DMS114 treated with DMSO at 0.1 percent for 48 hours (cell line): Measurements from ENCODE around the gene SPAAR.
A peak's percentile ranks its signal among the peaks of the same experiment; 100 is the strongest.
"Not testable (repeated sequence)": the region's sequence is repeated elsewhere in the genome, so short reads cannot be mapped to it uniquely, and the experiment has no call there.

Experiments
- DNase-seq: peaks from one replicate; lab custom pipeline; 2025; ENCODE audit not compliant: unreplicated experiment; lab: John Stamatoyannopoulos, UW

The SPAAR gene

DNA sequence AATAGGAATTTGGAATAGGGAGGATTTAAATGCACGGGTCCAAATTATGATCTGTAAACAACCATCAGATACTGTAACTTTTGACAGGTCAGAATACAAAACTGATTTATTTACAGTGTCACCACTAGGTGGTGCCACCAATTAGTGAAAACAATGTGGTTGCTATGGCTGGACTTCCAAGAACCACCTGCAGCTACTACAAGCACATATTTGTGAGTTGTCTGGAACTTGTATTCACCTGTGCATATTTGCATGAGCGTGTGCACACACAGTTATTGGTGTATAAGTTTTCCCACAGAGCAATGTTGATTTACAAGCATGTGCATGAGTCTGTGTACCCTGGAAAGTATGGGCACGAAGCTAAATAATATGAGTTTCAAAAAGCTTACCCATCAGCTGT, 6.2 kb upstream of the SPAAR start:
- peak; percentile 11 for DNase-seq

DNA sequence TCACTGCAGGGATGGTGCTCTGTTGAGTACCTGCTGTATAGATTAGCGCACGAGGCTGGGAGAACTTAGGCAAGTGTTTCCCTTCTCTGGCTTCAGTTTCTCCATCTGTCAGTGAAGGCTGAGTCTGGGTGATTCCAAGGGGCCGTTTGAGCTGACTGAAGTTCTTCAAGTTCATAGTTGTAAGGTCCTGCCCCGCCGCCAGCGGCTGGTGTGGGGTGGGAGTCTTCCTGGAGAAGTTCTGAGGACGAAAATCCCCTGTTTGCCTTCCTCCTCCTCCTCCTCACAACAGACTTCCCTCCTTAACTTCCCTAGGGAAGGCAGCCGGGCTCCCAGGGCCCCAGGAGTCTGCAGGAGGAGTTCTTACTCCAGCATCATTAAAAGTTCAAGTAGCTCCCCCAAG, 5.0 kb upstream of the SPAAR start:
- no peak for DNase-seq

GRCh38 chr9:35905051-35905781, 4.1 kb upstream of the SPAAR start:
- DNase-seq = no peak

GRCh38 chr9:35905912-35906679, 3.2 kb upstream of the SPAAR start, which contains the start of gene HRCT1:
HRCT1 (plus strand) TSS chr9:35906202; CDS start chr9:35906288, 86 bp downstream.
- DNase-seq = no peak

- DNase-seq = no peak
Measured at GRCh38 chr9:35906923-35907699, 2.2 kb upstream of the SPAAR start.

DNA sequence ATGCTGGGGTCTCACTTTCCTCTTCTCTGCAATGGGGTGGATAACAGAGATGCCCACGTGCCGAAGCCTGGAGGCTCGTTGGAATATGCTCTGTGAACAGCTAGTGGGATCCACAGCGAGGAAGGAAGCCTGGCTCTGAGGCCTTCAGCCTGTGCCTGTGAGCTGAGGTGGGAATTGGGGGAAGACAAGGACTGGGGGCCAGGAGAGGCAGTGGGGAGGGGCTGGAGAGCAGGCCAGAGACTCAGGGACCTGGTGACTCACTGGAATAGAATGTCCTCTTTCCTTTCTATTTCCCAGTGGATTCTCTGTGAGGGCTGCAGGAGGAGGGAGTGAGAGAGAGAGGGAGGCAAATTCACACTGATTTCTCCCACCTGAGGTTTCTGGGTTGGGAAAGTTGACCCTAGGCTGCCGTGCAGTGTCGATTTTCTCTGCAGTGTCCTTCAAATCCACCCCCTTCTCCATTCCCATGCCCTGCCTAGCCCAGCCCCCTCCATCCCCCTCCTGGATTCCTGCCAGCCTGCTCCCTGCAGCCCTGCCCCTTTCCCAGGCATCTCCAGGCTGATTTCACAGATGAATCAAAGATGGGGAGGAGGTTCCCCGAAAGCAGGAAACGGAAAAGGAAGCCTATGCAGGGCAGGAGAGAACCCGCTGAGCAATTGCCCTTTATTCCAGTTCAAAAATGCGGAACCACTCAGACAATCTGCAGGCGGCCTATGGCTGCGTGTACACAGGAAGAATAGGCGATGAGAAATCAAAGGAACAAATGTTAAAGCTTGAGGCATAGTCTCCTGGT, 1.4 kb upstream of the SPAAR start:
- DNase-seq = no peak

DNA sequence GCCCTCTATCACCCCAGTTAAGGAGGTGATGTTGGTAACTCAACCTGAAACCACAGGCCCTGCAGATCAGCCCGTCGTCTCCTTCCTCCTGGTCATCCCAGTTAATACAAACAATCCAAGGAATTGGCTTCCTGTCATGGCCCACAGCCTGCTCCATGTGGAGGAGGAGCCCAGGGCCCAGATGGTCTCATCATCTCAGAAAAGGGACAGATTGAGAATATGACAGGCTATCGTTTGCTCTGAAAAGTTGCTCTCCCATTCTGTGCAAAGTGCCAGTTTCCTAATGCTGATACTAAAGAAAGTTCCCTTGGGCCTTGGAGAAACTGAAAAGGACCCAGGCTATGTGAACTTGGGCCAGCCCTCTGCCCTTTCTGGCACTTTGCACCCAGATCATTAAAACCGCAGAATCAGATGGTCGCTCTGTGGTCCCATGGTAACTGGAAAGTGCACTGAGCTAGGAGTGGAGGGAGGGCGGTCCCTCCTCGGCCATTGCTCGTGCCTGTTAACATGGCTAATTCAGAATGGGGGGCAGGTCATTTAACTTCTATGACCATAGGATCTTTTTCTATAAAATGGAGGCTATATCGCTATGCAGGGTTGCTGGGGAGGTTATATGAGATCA, 675 bp upstream of the SPAAR start:
- no peak for DNase-seq

- no peak for DNase-seq
Measured at GRCh38 chr9:35909687-35910612, 660 bp downstream of the SPAAR start.

DNA sequence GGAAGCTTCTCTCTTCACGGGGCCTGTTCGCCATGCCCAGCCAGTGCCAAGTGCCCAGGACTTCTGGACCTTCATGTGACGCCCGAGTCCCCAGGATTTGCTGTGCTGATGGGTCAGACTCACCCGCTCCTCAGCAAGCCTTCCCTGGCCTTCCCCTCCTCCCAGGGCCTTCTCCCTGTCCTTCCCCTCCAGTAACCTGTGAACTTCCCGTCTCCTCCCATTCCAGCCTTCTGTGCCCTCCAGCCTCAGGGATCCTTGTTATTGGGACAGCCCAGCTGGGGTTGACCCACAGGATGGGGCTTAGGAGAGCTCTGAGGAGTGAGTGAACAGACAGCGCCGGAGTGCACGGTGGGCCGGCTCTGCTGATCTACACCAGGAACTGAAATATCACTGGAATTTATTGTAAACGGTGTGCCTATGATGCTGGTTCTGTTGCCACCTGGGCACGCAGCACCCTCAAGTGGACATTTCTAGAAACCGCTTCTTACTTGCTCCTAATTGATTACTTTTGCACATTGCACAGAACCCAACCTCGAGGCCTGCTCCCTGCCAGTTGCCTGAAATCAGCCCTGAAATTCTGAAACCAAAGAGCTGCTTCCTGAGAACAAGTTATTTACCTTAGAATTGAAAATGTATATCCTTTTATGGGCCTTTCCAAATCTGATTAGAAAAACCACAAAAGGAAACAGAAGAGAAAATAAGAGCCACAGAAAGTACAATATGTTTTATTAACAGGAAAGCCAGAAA, 1.5 kb downstream of the SPAAR start:
- DNase-seq = no peak

DNA sequence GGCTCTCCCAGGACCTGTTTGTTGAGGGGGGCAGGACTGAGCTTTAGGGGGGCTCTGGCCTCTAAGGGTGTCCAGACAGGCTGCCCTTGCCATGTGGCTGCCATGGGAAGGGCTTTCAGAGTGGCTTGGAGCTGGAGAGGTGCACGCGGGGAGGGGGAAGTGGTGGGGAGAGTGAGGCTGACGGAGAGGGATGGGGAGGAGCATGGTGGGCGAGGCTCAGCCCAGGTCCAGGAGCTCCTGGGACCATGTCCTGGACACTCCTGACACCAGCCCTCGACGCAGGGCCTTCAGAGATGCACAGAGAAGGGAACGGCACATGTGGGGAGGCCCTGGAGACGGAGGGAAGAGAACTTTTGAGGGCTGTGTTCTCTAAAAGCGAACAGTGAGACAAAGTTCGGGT, 2.4 kb downstream of the SPAAR start:
- DNase-seq = no peak

DNA sequence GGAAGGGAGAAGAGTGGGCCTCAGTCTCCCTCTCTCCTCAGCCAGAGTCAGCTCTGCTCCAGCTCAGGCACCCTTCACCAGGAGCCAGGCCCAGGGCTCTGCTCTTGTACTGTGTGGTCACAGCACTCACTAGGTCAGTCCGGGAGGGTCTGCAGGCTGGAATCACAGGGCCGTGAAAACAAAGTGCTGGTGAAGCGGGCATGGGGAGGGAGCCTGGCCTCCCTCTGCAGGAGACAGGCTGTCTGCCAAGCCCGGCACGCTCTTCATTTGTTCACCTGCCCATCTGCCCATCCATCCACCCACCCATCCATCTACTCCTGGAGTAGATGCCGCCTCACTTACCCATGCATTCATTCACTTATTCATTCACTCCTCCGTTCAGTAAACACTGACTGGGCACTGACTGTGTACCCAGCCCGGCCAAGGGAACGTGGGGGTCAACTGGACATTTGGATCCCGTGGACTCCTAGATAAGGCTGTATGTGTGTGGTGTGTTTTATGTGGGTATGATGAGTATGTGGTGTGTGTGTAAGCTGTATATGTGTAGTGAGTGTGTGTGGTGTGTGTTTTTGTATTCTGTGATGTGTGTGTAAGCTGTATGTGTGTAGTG, 3.6 kb downstream of the SPAAR start:
- DNase-seq = no peak

- DNase-seq = not testable (repeated sequence)
Measured at GRCh38 chr9:35913429-35913828, 4.1 kb downstream of the SPAAR start.

- no peak for DNase-seq
Measured at GRCh38 chr9:35914301-35914807, 5.1 kb downstream of the SPAAR start.

DNA sequence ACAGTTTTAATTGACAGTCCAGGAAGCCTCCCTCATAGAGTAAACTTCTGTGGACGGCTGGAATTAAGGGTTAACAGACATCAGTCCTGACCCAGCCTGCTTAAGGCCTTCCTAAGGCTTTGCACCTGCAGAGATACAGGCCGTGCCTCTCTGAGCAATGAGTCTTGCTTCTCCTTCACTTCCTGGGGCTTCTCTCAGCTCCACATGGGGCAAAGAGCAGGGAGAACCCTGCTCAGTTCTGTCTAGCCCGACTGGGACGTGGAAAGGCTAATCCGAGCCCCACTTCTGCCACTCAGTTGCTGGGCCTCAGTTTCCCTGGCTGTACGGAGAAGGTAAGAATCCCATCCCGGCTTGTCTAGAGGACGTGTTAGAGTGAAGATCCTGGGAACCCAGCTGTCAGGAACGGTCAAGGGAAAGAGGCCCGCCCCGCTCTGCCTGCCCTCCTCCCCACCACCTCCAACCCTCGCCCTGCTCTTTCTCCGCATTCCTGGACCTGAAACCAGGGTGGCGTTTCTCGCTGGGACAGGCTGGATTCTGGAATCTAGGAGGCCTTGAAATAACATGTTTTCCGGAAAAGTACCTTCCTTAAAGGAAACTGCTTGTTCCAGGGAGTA, 6.5 kb downstream of the SPAAR start:
- DNase-seq = no peak

- DNase-seq = no peak
Measured at GRCh38 chr9:35917261-35917660, 8.0 kb downstream of the SPAAR start.

DNA sequence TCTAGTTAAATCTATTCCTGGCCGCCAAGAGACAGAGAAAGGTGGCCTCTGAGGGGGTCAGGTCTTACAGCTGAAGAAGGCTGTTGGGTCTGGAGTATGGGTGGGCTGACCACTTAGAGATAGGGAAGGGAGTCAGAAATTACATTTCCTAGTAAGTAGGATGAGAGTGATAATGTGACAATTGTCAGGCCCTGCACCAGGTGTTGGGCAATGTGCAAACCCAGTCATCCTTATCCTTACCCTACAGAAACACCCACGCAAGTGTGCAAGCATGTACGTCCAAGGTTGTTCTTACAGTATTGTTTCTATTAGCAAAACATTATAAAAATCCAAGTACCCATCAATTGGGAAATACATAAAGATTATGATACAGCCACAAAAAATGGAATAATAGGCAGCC, 9.5 kb downstream of the SPAAR start:
- DNase-seq = no peak

DNA sequence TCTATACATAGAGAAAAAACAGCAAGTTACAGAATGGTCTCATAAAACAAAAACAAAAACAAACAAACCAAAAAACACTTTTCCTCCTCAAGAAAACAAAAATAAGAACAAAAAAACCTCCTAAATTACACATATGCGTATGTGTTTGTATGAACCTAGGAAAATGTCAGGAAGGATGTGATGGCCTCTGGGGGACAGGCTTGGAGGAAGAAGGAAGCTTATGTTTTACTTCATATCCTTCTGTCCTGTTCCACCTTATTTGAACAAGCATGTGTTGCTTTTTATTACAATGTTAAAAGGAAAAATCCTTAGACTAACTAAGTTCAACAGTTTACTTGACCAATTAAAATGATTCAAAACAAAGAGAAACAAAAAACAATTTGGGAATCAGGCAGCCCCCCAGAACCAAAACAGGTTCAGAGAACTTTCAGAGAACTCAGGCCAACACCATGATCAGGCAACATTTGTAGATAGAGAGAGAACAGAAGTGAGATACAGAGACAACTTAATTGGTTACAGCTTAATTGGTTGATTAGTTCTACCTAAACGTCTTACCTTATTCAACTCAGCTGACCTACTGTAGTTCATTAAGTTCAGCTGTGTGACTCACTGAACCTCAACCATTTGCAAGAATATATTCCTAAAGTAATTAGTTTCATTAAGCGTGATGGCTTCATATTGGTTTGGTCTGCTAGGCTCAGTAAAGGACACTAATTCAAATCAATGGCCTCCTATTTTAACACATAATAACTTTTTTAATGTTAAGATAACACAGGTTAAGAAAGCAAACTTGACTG, 10.1 kb downstream of the SPAAR start:
- no peak for DNase-seq
